Activated CD4-positive, alpha-beta T cell treated with anti-CD3 and anti-CD28 coated beads for 1 hour (primary cell): ENCODE results near the gene GALNT2.

Source experiments
- DNase-seq: peaks from one replicate; pipeline ENCODE4 v3.0.0-alpha.2; 2020

GALNT2 gene

DNA sequence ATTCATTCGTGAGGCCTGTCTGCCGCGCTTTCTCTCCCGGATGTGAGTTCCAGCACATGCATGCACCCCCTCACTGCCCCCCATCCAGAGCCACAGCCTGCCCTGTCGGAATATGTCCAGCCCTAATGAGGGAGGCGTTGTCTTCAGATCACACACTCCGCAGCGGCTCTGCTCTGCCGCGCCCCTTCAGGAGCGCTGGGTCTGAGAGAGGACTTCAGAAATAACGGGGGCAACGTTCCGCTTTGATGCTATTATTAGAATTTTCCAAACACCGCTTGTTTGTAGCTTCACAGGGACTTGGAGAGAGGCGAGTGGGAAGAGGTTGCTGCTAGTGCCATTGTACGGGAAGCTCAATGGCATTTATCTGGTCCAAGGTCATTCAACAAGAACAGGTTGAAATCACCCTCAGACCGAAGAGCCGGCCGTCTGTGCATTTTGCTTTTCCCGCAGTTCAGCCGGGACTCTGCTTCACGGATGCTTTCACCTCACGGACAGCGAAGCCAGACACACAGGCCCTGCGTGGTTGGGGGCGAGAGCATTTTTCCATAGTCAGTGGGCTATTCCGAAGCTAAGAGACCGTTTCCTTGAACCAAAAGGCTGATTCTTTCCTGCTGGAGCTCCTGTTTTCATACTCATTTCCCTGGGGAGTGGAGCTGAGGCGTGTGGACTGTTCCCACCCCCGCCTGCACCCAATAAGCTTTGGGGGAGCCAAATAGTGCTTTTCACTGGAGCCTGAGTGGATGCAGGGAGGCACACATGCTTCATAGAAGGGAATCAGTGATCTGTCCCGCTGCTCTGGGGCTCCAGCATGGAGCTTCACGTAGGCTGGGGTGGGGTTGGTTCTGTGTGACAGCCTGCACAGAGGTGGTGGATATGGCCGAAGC is 69.7 kb downstream of the GALNT2 start:
- no peak for DNase-seq

DNA sequence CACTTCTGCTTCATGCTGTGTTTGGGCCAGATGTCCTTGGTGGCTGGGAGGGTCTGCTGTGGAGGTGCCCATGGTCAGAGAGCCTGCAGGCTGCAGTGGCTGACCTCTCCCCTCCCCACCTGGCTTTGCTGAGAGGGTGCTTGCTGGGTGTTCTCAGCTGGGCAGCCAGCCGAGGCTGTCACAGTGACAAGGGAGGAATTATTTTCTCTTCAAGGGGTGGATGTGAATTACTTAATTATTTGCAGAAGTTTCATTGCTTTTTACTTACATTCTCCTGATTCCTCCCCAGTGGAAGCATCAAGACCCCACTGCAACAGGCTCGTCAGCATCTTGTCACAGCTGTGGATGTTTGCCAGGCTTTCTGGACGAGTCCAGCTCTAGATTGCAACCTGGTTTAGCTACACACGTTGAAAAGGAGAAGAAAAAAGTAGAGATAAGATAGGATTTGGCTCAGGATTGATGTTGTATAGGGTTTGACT is 70.3 kb downstream of the GALNT2 start:
- DNase-seq, result no peak

DNA sequence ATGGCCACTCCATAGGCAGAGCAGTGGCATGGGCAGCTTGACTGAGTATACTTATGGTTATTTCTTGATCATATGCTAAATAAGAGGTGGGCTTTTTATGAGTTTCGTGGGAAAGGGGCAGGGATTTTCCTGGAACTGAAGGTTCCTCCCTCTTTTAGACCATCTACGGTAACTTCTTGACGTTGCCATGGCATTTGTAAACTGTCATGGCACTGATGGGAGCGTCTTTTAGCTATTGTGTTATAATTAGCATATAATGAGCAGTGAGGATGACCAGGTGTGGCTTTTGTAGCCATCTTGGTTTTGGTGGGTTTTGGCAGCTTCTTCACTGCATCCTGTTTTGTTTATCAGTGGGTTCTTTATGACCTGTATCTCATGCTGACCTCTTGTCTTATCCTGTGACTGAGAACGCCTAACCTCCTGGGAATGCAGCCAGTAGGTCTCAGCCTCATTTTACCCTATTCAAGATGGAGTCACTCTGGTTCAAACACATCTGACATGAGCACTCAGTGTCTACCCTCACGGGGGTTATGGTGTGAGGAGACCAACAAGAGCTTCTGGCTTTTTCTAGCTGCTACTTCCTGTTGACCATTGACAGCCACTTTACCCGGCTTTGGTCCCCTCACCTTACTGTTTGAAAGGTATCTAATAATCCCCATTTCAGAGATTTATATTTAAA is 71.7 kb downstream of the GALNT2 start:
- DNase-seq, result no peak

DNA sequence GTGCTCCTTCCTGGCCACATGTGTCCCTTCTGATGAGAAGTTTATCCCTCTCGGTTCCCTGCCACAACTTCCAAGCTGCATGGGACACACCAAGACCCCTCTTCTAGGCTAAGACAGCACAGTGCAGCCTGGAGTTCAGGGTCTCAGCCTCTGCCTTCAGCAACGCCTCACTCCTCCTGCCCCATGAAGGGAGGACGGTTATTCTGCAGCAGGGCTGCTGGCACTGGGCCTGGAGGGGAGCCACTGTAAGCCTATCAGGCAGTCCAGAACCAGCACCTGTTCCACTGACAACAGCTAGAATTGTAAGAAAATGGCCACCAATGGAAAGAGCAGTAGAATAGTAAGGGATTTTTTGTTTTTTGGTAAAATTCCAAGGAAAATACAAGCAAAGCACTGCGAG is 72.3 kb downstream of the GALNT2 start:
- DNase-seq, result no peak

DNA sequence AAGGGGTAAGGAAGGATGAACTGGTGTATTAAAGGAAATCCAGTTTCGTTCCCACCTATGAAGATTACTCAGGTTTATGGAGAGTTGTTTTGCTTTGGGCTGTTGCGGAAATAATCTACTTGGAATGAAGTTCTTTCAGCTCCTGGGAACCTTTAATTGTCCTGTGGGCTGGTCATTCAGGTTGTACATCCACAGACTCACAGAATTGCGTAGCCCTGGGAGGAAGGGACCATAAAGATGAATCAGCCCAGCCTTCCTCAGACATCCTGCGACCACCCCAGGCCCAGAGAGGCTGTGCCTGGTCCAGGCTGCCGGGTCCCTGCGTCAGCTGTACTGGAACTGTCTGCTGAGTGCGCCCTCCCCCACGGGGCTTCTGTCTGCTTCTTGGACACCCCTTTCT is 72.7 kb downstream of the GALNT2 start:
- DNase-seq, result no peak

DNA sequence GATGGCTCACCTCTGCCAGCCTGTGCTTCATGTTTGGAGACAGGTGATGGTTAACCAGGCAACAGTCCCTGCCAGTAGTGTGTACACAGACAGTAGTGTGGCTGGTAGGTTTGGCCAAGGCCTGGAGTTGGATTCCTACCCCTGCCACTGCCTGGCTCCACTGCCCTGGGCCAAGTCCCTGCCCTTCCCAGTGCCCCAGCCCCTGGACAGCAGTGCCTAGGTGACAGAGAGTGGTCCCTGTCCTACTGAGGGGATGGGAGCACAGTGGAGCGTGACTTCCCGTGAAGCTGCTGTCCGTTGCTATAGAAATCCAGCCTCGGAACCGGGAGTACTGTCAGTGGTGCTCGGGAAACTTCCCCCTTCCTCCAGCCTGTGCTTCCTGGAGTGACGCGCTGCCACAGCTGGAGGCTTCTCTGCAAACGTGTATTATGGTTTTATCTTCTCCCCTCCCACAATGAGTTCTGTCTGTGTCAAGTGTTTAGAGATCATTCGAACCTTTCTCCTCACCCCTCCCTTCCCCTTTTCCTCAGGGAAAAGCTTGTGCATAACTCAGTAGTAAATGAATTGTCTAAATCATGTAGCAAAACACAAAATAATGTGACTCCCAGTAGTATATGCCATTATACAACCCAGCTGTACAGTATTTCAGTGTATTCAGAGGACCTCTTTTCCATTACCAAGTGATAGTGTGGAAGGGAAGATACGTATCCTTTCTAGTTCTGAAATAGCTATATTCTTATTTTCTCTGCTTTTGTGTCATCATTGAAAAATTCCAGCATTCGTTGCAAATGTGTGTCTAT is 73.4 kb downstream of the GALNT2 start:
- DNase-seq, result no peak

DNA sequence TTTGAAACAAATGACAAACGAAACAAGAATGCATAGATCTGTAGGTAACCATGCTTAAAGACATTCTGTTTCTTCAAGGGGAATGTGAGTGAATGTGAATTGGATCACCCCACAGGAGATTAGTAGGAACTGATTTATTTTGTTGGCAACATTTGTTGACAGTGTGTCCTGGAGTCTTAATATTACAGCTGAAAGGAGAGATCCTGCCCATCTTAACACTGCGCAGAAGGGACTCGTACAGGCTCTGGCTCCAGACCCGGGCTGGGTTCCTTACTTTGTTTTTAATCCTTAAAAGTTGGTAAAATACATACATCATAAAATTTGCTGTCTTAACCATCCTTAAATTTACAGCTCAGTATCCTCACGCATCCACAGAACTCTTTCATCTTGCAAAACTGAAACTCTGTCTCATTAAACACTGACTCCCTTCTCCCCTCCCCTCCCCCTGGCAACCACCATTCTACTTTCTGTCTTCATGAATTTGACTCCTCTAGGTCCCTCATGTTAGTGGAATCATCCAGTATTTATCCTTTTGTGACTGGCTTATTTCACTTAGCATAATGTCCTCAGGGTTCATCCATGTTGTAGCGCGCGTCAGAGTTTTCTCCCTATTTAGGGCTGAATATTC is 74.1 kb downstream of the GALNT2 start:
- no peak for DNase-seq

DNA sequence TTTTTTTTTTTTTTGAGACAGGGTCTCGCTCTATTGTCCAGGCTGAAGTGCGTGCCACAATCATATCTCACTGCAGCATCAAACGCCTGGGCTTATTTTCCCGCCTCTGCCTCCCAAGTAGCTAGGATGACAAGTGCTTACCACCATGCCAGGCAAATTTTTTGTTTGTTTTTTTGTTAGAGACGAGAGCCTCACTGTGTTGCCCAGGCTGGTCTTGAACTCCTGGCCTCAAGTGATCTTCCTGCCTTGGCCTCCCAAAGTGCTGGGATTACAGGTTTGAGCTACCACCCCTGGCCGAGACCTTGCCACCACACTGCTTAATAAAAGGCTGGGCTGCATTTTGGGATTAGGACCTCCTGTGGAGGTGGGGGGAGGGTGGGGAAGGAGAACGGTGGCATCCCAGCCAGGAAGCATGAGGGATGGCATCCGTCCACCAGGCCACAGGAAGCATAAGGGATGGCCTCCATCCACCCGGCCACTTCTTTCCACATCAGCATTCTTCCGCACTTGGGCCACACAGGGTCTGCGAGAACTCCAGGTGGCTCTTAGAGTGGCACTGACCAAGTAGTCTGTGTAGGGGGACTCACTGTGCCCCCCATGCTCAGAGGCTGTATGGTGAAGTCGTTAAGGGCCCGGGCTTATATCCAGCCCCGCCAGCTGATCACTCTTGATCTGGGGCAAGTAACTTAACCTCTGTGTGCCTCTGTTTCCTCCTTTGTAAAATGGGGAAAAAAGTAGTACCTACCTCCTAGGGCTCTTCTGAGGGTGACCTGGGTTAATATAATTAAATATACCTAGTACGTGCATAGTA is 75.0 kb downstream of the GALNT2 start:
- DNase-seq, result no peak

DNA sequence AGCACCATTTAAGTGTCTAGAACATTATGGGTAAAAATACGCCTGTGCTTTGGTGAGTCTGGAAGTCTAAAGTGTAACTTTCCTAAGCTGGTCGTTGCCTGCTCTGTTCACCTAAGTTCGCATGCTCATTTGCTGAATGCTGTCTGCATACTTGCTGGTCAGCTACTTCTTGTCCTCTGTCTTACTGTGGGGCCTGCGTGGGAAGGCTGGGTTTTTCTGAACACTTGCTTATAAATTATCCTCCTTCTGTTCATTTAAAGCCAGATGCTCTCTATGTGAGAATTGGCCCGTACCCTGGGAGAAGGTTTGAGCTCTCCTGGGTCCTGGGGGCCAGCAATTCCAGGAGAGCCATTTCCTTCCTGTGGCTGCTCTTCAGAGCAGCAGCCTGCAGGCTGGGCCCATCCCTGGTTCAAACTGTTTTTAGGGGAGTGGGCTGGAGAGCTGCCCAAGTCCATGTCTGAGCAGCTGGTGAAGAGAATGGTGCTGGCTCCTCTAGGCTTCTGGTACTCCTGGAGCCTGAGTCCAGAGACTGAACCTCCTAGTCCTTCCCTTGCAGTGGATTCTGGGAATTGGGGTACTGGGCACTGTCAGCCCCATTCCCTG is 75.7 kb downstream of the GALNT2 start:
- DNase-seq, result no peak

DNA sequence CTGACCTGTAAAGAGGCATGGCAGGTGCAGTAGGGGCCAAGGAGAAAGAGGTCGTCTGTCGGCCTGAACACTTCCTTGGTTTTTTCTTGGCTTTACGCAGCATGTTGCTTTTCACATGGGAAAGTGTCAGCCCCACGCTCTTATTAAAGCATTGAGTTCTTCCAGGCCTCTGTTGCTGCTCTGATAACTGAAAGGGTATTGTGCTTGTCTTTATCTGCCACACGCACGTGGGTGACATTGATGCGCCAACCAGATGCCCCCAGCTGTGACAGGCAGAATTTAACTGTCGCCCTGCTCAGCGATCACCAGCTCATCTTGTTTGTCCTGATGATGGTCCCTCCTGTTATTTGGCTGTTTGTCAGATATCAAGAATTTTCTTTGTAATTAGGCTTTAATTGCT is 76.5 kb downstream of the GALNT2 start:
- DNase-seq, result no peak

DNA sequence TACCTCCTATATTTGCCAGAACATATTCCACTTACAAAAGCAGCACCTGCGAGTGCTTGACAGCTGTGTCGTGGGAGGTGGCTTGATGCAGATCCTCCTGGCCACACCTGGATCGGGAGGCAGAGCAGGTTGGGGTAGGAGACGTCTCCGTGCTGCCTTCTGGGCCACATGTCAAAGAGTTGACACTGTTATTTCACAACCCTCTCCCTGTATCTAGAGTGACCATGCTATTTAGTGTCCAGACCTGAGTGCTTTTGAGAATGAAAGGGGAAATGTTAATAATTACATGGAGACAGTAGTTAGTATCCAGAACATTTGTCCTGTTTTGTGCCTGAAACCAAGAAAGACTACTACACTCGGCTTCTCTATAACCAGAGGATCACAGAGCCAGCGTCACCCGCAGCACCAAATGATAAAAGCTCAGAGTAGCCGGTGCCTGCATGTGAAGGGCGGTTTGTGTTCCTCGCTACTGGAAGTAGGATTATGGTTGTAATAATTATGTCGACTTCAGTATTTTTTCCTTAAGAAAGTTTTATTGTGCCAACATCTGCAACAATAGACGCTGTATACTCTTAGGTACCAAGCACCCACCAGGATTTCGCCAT is 77.1 kb downstream of the GALNT2 start:
- no peak for DNase-seq

DNA sequence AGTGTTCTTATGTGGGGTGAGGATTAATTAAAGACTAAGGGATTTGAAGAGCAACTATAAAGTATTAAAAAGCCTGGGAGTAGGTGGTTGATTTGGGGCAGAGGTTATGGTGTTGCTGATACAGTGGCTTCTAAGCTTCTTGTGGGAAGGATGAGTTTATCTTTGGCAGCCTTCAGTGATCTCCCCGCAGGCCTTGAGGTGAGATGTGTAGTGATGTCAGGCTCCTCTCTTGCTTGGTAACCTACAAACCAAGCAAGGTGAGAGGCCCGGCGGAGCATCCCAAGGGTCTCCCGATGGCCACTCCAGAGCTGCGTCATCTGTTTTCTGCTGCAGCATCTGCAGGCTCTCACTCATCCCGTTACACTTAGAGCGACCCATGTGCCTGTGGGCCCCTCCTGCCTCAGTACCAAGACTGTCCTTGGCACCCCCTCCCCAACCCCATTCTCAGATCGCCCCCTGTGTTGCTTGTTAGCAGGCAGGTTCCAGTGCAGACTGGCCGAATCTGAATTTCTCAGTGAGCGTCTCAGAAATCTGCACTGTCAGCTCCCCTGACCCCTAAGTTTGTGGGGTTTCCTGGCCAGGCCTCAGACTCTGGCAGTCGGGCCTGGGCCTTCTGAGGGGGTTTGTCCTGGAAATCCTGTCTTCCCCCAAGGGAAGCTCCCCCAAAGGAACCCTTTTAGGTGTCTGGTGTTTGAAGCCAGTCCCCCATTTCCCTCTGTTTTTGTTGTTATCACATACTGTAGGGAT is 77.9 kb downstream of the GALNT2 start:
- DNase-seq, result no peak

DNA sequence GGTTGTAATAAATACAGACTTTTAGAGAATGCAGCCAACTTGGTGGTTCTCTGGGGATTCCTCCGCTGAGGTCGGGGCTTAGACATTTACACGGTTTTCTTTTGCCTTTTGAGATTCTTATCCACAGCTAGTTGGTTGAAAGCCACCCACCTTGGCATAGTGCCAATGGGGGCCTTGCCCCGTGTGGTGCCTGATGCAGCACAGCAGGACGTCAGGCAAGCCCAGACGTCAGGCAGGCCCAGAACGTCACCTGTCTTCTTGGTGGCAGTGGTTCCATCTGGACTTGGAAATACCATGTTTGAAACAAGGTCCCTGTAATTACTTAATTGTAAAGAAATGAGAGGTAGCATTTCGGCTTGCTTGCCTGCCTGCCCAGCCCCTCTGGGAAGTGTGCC is 78.5 kb downstream of the GALNT2 start:
- no peak for DNase-seq

DNA sequence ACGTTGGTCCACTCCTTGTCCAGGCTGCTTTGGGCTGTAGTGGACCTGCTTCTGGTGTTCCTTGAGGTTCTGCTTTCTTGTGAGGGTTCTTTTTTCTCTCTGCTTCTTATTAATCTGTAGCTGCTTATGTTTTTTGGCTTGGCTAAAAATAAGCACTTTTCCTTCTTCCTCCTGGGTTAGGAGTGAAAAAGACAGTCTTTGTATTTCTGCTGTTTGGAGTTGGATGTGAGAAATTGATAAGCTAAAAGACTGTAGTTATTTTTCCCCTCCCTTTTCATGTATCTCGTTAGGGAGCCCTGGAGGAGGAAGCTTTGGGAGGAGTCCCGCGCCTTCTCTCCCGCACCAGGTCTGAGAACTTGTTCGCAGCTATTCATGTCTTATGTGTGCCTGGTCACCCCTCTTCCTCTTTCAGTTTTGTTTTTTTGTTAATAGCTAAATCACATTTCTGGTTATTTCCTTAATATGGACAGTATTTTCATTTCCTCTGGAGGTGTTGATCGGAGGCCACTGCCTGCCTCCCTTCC is 79.0 kb downstream of the GALNT2 start:
- no peak for DNase-seq

DNA sequence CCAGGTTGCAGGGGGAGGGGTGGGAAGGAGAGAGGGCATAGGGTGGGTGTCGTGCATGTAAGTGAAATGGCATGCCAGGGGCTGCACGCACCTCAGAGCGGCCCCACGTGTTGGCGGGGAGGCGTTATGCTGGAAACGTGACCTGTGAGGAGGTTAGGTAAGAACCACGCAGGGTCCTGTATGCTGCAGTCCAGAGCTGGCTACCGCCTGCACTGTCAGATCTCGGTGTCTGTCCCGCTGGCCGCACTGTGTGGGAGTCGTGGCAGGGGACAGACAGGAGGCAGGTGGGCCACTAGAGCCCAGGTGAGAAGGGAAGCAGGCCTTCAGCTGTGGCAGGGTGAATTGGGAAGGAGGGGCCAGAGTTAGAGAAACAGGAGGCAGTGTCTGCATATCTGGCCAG is 79.7 kb downstream of the GALNT2 start:
- DNase-seq, result no peak

DNA sequence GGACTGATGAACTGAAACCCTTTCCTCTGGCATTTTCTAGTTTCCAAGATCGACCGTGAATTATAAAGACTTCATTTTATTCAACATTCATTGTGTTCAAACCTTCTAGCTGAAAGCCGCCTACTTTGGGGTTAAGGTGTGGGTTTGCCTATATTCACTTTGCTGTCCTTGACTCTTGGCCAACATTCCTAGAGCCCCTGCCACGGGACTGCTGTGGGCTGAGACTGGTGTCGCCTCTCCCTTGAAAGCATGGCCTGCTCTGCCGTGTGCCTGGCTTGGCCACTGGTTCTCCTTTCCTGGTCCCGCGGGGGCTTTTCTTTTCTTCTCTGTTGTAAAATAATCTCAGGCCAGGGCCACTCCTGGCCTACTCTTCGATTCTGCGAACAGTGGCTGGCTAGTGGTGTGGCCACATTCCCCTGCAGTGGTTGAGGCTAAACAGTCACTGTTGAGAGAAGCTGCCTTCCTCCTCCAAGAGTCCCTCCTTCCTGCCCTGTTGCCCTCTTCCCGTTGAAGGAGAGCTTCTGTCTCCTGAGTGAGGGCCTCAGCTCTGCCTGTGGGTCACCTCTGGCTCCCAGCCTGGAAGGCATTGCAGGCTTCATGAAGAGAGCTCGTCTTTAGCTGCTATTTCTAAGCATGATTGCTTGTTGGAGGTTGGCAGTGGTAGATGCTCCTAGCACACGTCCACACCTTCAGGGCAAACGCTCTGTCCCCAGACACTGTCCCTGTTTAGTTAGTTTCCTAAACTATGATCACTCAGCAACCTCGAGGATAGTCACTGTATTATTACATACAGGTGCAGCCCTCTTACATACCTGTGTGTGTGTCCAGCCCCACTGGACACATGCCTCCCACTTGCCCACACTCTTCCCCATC is 80.5 kb downstream of the GALNT2 start:
- no peak for DNase-seq

DNA sequence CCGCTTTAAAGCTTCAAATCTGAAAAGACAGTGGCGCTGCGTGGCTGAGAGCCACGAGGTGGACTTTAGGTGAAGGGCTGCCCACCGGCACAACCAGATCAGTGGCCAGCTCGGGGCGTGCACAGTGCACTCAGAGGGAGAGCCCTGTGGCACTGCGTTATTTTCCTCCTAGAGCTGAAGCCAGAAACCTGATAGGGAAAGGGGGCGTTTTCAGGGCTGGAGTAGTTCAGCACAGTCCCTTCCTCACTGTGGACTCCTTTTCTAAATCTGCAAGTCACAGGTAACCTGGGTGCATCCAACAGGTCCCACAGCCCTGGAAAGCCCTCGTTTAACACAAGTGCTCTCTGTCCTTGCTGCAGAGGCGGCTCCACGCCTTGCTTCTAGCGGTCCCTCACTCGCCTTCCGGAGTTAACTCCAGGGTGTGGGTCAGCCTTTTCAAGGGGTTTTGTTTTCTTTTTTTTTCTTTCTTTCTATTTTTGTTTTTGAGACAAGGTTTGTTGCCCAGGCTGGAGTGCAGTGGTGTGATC is 81.2 kb downstream of the GALNT2 start:
- no peak for DNase-seq

DNA sequence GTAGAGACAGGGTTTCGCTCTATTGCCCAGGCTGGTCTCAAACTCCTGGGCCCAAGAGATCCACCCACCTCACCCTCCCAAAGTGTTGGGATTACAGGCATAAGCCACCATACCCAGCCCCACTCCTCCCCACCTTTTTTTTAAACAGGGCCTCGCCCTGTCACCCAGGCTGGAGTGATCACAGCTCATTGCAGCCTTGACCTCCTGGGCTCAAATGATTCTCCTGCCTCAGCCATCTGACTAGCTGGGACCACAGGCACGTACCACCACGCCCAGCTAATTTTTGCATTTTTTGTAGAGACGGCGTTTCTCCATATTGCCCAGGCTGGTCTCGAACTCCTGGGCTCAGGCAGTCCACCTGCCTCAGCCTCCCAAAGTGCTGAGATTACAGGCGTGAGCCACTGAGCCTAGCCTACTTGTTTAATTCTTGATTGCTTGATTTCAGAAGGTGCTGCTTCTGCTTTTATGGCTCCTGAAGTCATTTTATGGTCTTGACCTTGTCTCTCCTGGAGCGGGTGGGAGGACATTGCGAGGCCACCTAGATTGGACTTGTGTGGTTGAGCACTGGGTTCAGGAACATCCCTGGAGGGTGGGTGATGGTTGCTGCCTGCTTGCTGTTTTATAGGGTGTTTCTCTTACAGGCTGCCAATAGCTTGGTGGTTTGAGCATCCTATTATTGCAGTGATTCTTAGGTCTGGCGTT is 81.9 kb downstream of the GALNT2 start:
- no peak for DNase-seq
